H1 (cell line): ENCODE data around the gene CEP120. TPM values are rescaled to one million over a fixed set of nuclear protein-coding genes. Genes with fewer than 3 reads are reported as not detected.

Experiments
- CTCF ChIP-seq, 3 experiments: IDR thresholded peaks; 1 replicate in 2 of 3; 2 replicates in 1 of 3; pipeline versions ENCODE4 v1.5.1 to v1.6.1; 2011; ENCODE audit warnings: low read length in 3 of 3, mild to moderate bottlenecking in 3 of 3, inconsistent platforms in 2 of 3, low read depth in 1 of 3, moderate library complexity in 1 of 3; ENCODE audit not compliant: insufficient read depth in 1 of 3; ENCODE audit errors: control extremely low read depth in 1 of 3
- KDM5A ChIP-seq: fragments of 200-600 bp; IDR thresholded peaks from 2 replicates; pipeline ENCODE4 v1.7.1; 2012; ENCODE audit warnings: mild to moderate bottlenecking, low read length, inconsistent platforms, mixed read lengths
- MAFK ChIP-seq: IDR thresholded peaks from 2 replicates; pipeline ENCODE4 v1.6.1; 2012; ENCODE audit warnings: low read depth, mild to moderate bottlenecking, improper control_type of control experiment, low read length
- SP4 ChIP-seq: IDR thresholded peaks from 2 replicates; pipeline ENCODE4 v1.6.1; 2012; ENCODE audit warnings: low read length, inconsistent platforms
- ZNF274 ChIP-seq: IDR thresholded peaks from 2 replicates; pipeline ENCODE4 v1.7.0; 2012; ENCODE audit warnings: low read length, borderline replicate concordance; ENCODE audit errors: extremely low read depth
- polyA plus RNA-seq, 7 experiments: library from polyadenylated mRNA; depleted of rRNA in 3 of 7; stranded (reverse) in 5 of 7; unstranded in 2 of 7; fragments of >200 nt in 5 of 7; fragments of 200-250 nt in 2 of 7; gene quantifications; 1 replicate in 5 of 7; 2 replicates in 1 of 7; 4 replicates in 1 of 7; pipeline versions ENCODE4 v1.2.1 to v1.2.3, GENCODE V29; 2011 to 2013; ENCODE audit warnings: missing spikeins in 2 of 7, mixed read lengths in 2 of 7
- total RNA-seq: library from RNA; stranded (reverse); fragmentation: NEBNext Ultra II Directional; extraction: Animal tissue kit (Norgen Biotek cat#: 25700); gene quantifications from 2 replicates; pipeline ENCODE4 v1.2.1, GENCODE V29; 2021

Gene CEP120
- total and polyA plus RNA-seq, 2 of the 8 experiments (the other 6 are each of a cell fraction or from before 2014, with no cell fraction given), result 9.3 to 17.9 TPM

GRCh38 chr5:123365156-123365555 lies 58.0 kb downstream of the CEP120 start (continued):
- TF ChIP-seq ZNF274, result no peak
- TF ChIP-seq CTCF (IDR thresholded peaks at IDR 0.05; ENCODE audit: control extremely low read depth in 1 of 3, insufficient read depth in 1 of 3, low read depth in 1 of 3, low read length in 3 of 3), result no peak
- no peak for TF ChIP-seq MAFK
- no peak for TF ChIP-seq SP4
- TF ChIP-seq KDM5A, result no peak
